GM12873 (cell line): Measurements from ENCODE around the gene ADAT3.

Experiments used
- TF ChIP-seq, protein P1 (sequence below): IDR thresholded peaks from 2 replicates; pipeline ENCODE4 v1.5.1; 2012; ENCODE audit warnings: low read depth, mild to moderate bottlenecking, moderate library complexity, low read length, control low read depth; ENCODE audit not compliant: insufficient read depth; ENCODE audit errors: missing control alignments

The ADAT3 gene

DNA sequence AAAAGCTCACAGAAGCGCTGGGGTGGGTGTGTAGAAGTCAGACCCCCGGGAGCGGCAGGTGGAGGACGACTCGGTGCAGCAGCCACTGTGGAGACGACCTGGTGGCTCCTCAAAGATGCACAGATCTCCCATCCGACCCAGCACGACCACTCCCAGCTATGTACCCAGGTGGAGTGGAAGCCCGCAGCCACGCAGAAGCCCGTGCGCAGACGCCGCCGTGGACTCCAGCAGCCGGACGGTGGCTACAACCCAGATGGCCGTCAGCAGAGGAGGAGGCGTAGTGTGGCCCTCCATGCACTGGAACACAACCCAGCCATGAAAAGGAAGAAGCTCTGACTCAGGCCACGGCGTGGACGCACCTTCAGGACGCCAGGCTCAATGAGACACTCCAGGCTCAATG lies 57.5 kb downstream of the ADAT3 start:
- TF ChIP-seq, protein P1, sequence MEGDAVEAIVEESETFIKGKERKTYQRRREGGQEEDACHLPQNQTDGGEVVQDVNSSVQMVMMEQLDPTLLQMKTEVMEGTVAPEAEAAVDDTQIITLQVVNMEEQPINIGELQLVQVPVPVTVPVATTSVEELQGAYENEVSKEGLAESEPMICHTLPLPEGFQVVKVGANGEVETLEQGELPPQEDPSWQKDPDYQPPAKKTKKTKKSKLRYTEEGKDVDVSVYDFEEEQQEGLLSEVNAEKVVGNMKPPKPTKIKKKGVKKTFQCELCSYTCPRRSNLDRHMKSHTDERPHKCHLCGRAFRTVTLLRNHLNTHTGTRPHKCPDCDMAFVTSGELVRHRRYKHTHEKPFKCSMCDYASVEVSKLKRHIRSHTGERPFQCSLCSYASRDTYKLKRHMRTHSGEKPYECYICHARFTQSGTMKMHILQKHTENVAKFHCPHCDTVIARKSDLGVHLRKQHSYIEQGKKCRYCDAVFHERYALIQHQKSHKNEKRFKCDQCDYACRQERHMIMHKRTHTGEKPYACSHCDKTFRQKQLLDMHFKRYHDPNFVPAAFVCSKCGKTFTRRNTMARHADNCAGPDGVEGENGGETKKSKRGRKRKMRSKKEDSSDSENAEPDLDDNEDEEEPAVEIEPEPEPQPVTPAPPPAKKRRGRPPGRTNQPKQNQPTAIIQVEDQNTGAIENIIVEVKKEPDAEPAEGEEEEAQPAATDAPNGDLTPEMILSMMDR: no peak
